Measurements from ENCODE around the gene CPHXL2. TPM values are rescaled to one million over a fixed set of nuclear protein-coding genes. Genes with fewer than 3 reads are reported as not detected.

Gene CPHXL2
- total RNA-seq, 1 donor from 2014 or later, result not detected

DNA sequence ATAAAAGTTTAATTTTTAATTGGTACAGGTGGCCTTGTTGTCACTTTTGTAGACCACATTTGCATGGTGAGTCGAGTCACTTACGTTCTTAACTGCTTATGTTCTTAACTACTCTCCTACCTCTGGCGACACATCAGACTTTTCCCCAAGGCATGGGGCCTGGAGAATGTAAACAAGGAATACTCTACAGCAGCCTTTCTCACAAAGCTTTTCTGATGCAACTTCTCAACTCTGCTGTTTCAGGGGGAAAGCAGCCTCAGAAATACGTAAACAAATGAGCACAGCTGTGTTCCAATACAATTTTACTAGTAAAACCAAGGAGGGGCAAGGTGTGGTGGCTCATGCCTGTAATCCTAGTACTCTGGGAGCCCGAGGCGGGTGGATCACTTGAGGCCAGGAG lies 36.2 kb downstream of the CPHXL2 start:
- no peak for DNase-seq (ENCODE audit: low read depth)

DNA sequence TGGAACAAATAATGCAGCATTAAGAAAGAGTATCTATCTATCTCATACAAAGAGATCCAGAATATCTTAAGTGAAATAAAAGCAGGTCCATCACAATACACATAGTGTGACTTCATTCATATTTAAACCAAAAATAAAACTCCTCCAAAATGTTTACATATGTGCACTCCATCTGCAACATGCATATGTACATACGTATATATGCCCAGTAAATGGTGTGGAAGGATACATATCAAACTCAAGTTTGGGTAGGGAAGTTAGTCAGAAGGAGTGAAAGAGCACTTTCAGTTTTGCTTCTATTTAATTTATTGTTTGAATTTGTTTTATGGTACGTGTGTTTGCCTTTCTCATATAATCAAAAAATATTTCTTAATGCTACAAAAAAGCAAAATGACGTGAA lies 41.8 kb downstream of the CPHXL2 start:
- no peak for DNase-seq (ENCODE audit: low read depth)

DNA sequence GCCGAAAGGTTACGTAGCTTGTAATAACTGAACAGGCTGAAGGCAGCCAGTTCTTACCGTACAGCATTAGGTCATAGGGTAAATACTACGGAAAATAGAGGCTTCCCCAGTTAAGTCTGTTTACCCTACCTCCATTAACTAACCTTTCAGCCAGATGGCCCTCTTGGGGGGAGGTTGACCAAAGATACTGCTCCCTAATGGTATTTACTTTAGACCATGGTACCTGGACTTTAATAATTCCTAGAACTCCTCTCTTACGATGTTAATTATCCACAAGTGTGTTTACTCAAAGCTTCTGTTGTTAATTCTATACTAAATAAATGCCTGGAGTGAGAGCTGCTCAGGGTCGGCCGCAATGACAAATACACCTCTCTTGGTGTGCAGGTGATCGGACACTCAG lies 44.0 kb downstream of the CPHXL2 start:
- no peak for DNase-seq (ENCODE audit: low read depth)

DNA sequence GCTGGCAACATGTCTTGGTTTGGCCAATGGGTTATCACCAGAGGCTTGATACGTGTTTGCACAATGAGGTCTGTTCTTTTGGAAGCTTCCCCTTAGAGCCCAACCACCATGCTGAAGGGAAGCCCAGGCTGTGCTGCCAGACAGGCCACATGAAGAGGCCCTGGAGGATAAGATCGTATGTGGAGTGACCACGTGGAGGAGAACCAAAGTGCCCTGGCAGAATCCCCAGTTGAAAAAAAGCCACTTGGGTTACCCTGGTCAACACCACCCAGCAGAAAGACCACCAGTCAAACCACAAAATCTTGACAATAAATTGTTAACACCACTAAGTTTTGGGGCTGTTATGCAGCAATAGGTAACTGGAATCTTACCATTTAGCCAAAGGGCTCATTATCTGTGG lies 46.8 kb downstream of the CPHXL2 start:
- no peak for DNase-seq (ENCODE audit: low read depth)

DNA sequence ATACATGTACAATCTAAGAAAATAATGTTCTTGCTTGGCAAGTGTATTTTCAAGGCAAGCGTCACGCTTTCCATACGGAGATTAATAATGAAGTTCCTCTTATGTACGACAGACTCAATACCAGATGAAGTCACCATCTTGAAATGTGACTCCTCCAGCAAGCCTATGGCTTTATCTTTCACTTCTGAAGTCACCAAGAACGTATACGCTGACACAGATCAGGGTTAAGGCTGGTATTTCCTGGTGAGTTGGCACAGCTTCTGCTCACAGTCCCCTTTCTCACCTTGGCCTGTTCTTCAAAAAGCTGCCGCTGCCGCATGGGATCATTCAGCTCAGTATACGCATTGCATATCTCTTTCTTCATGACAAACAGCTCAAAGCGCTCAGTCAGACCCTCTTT lies 47.7 kb downstream of the CPHXL2 start:
- DNase-seq (ENCODE audit: low read depth), result no peak

DNA sequence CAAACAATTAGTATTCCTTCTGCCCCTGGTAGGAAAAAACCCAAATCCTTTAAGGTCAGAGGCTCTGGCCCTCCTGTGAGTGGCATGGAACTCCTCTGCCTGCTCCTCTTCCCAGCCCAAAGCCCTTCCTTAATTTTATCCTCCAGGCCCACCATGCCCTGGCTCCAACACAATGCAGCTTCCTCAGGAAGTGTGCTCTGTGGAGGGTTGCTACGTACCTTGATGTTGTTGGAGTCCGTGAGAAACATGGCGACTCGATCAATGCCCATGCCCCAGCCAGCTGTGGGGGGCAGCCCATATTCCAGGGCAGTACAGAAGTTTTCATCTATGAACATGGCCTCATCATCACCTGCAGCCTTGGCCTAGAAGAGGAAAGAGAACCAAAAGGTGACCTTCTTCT lies 48.5 kb downstream of the CPHXL2 start:
- DNase-seq (ENCODE audit: low read depth), result no peak

DNA sequence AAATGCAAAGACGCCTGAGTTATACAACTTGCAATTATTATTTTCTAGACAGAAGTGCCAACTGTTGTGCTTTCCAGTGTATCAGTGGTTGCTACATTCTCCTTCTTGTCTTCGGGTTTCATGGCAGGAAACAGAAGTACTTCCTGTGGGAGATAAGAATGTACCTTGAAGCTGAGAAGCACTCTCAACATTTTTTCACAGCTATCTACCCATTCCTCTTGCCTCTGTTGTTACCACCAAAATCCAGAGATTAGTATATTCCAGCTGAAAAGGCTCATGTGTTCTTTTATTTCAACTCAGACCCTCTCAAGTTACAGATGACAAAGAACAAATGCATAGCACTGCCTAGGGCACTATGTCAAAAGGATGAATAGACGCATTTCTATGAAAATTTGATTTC lies 49.0 kb downstream of the CPHXL2 start:
- no peak for DNase-seq (ENCODE audit: low read depth)

DNA sequence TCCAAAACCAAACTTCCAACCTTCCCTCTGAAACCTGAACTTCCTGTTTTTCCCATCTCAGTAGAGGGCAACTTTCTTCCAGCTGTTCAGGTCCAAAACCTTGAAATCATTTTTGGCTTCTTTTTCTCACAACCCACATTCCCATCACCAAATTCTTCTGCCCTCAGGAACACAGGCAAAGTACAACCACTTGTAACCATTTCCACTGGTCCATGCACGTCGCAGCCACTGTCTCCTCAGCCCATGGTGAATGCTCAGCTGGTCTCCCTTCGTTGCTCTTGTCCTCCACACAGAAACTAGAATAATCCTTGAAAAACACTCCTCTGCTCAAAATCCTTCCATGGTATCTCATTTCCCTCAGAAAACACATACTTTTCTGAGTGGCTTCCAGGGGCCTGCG lies 50.0 kb downstream of the CPHXL2 start:
- no peak for DNase-seq (ENCODE audit: low read depth)

DNA sequence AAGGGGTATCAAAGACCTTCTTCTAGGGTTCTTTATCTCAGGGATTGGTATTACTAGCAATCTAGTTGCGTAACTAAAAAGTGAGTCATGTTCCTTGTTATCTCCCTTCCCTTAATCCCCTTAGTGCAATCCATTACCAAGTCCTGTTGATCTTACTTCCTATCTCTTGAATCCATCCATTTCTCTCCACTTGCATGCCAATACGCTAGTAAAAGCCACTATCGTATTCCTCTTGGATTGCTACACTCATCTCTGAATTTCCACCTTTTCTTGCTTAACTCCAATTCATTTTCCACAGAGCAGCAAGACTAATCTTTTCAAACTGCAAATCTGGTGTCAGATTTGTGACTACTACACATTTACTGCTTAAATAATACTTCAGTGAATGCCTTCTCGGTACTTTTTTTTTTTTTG lies 51.9 kb downstream of the CPHXL2 start:
- DNase-seq (ENCODE audit: low read depth), result peak; percentile 16

DNA sequence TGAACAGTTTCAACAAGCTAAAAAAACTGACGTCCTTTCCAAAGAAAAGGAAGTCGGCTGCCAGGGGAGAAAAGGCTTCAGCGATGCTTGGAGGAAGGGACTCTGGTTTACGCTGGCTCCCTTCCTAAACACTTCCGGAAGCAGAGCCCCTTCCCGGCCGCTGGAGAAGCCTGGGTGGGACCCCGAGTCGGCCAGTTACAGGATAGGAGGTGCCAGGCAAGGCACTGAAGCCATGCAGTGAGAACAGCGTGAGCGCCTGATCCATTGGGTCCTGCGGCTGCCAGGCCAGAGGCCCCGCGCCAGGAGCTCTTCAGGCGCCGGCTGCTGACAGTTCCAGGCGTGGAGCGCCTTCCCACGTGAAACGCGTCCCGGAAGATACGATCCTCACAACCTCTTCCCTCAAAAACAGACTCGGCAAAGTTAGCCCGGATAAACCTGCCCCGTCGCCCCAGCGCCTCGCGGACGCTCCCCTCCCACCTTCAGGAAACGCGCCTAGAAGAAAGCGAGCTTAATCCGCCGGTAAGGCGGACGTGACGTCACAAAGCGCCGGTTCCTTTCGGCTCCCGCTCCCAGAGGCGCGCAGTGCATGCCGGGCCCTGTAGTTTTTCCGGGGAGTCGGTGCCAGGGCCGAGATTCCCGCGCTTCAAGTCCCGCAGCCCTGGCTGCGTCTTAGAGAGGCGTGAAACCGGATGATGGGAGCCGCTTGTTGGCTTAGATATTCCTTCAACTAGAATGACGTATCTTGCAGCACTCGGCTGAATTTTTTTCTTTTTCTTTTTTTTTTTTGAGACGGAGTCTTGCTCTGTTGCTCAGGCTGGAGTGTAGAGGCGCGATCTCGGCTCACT lies 53.8 kb downstream of the CPHXL2 start, which contains the start of gene ADAT1:
TSS of gene ADAT1 (minus strand) at position 521 of the 845 bp plus-strand sequence. CDS start 2,482 bp downstream, outside the sequence.
- peak; percentile 93 for DNase-seq (ENCODE audit: low read depth)

DNA sequence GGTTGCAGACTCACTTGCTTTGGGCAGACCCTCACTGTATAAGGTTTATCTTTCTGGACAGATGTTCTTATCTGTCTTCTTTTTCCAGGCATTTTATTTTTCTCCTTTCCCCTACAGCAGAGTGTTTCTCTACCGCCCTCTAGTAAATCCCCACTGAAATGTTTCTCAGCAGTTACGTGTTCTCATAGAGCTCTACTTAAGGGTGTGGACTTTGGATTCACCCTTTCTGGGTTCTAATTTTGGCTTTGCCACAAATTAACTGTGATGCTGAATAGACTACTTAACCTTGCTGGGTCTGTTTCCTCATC lies 55.7 kb downstream of the CPHXL2 start:
- DNase-seq (ENCODE audit: low read depth), result peak; percentile 49

DNA sequence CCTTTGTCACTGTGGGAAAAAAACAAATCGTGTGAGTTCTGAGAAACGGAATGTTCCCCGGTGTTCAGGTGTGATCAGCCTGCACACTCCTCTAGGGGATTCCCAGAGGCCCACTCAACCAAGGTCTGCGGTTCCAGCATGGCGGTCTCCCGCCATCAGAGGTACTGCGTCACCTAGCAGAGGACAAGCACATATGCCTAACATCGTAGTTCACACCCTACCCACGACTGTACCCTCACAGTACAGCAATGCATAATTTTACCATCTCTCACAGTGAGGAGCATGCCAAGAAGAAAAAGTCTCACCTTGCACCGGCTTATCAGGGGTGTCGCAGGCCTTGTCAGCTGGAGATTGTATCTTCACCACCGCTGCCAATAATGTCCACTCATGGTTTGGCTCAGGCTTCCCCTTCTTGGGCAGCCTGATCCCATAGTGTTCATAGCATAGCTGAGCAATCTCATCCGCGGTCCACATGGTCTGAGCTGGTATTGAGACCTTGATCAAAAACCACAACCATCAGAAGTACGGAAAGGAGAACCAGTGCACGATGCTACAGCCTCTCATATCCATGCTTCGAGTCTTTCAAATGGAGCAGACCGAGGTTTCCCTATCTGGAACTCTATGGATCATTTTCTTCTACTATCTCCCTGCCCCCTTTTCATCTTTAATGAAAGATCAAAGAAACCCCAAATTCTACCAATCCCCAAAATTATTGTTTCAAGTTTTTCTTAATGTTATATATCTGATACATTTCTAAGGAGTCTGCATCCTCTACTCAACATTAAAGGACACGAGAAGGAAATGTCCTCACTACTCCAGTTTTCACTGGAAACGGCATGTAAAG lies 56.3 kb downstream of the CPHXL2 start:
- DNase-seq (ENCODE audit: low read depth), result no peak

DNA sequence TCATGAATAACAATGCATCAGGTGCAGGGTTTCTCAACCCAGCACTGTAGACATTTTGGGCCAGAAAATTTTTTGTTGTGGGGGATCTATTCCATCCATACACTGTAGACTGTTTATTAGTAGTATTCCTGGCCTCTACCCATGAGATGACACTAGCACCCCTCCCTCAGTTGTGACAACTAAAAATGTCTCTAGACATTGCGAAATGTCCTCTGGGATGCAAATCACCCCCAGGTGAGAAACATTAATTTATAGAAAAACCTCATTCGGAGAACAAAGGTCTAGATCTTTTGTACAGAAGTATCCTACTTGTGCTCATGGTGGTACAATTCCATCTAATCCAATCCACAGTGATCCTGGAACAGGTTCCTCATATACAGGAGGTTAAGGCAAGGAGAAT lies 58.0 kb downstream of the CPHXL2 start:
- DNase-seq (ENCODE audit: low read depth), result no peak

DNA sequence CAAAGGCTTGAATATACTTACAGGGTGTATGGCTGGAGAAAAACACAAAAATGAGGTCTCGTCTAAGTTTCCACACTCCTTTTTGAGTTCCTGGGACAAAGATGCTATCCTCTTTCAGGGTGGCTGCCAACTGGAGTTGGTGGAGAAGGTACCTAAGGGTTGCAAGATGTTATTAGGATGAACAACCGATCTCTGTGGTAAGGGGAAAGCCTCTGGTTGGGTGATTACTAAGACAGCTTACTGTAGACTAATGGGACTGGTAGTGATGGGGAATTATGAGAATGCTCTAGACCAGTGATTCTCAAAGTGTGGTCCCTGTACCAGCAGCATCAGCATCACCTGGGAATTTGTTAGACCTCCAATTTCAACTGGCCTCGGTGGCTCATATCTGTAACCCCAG lies 59.7 kb downstream of the CPHXL2 start:
- DNase-seq (ENCODE audit: low read depth), result no peak

DNA sequence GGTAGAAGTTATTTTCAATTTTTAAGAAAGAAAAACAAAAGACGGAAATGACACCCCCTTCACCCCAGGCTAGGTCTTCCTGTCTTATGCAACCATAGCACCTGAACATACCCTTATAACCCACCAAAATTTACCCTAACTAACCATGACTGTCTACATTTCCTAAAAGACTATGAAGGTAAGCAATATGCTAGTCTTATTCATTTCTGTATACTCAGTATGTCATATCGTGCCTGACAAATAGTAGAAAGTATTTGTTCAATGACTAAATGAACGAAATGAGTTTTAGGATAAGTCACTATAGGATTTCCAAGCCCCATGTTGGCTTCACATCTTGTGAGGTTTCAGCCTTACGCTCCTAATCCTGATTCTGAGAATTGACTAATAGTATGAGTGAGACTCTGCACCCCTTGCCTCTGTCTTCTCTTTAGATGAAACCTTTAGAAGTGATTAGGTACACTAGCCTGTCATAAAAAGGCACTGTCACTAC lies 60.2 kb downstream of the CPHXL2 start:
- DNase-seq (ENCODE audit: low read depth), result no peak

DNA sequence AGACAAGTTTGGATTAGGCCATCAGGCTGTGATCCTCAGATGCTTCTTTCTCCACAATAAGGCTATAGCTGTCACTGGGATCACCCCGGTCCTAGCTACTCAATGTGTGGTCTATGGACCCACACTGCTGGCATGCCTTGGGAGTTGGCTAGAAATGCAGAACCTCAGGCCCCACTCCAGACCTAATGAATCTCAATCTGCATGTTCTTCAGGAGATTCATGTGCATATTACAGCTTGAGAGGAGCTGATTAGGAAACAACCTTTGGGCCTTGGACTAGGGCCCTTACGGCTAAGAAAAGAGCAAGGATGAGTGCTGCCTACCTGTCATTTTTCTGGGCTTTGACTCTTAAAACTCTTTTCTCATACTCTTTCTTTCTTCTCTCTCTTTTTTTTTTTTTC lies 61.2 kb downstream of the CPHXL2 start:
- DNase-seq (ENCODE audit: low read depth), result no peak

DNA sequence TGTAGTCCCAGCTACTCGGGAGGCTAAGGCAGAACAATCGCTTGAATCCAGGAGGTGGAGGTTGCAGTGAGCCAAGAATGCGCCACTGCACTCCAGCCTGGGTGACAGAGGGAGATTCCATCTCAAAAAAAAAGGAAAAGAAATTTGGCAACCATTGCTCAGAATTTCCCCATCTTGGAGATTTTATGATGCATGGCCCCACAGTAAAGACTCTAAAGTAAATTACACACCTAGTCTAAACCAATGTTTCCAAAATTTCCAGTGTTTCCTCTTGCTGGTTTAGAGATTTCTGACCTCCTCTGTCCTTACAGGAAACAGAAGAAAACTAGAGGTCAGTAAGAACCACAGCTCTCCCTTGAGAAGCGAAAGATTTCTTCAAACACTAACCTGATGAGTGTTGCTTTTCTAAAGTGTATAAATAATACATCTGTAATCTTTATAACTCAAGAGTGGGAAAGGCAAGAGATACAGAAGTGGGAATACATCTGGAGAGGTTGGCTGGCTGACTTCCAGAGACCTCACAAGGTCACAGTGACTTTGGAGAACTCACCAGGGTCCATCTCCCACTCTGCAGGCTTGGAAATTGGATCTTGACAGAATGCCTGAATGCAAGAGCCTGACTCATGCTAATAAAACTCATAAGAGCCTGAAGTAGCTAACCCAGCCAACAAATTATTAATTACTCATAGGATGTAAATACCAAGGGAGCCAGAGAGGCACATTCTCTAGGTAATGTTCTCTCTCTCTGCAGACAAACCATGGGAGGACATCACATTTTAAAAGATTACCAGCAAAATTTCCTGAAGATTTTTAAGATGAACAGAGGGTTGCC lies 62.5 kb downstream of the CPHXL2 start:
- DNase-seq (ENCODE audit: low read depth), result peak; percentile 47

Other genes with a start within 250 kb of the CPHXL2 start
- 39.6 and 96.2 TPM in 2 replicates for gene CFDP1, start 243.5 kb downstream of the CPHXL2 start, total RNA-seq
- 28.8 and 30.9 TPM in 2 replicates for gene TMEM170A, start 212.3 kb downstream of the CPHXL2 start, total RNA-seq
- 1.1 and 1.4 TPM in 2 replicates for gene CHST6, start 181.6 kb downstream of the CPHXL2 start, total RNA-seq
- 0.05 TPM in 1 of 2 replicates, not detected in the other for gene CHST5, start 140.9 kb downstream of the CPHXL2 start, total RNA-seq
- 9.7 and 18.3 TPM in 2 replicates for gene TMEM231, start 120.8 kb downstream of the CPHXL2 start, total RNA-seq
- gene GABARAPL2, start 110.6 kb downstream of the CPHXL2 start, total RNA-seq, result 42.9 and 101 TPM in 2 replicates
- 67.9 and 97.7 TPM in 2 replicates for gene ADAT1, start 53.7 kb downstream of the CPHXL2 start, total RNA-seq
- 144 and 236 TPM in 2 replicates for gene KARS1, start 29.3 kb downstream of the CPHXL2 start, total RNA-seq
- 31.8 and 35.7 TPM in 2 replicates for gene TERF2IP, start 29.2 kb downstream of the CPHXL2 start, total RNA-seq
- gene DUXB, start 24.5 kb upstream of the CPHXL2 start, total RNA-seq, result not detected in 2 replicates
- not detected in 2 replicates for gene CPHXL, start 49.5 kb upstream of the CPHXL2 start, total RNA-seq

All from renal cortical epithelial cell (primary cell).